ENCODE measurements around the gene NFU1.
A peak's percentile ranks its signal among the peaks of the same experiment; 100 is the strongest.

NFU1 gene

GRCh38 chr2:69382547-69382946 is 54.7 kb downstream of the NFU1 start:
- DNase-seq (ENCODE audit: extremely low read depth, insufficient read length), result no peak
- Histone ChIP-seq H3K27me3 (replicated peaks; ENCODE audit: control insufficient read depth, insufficient read depth, low read length) (no peaks in the 10 kb centered on the region), H3K36me3 (ENCODE audit: control insufficient read depth, insufficient read depth, low read length) (no peaks in the 10 kb centered on the region), H3K4me3 (replicated peaks; ENCODE audit: low read depth, low read length) (no peak overlapping the region)
- TF ChIP-seq, protein P1, sequence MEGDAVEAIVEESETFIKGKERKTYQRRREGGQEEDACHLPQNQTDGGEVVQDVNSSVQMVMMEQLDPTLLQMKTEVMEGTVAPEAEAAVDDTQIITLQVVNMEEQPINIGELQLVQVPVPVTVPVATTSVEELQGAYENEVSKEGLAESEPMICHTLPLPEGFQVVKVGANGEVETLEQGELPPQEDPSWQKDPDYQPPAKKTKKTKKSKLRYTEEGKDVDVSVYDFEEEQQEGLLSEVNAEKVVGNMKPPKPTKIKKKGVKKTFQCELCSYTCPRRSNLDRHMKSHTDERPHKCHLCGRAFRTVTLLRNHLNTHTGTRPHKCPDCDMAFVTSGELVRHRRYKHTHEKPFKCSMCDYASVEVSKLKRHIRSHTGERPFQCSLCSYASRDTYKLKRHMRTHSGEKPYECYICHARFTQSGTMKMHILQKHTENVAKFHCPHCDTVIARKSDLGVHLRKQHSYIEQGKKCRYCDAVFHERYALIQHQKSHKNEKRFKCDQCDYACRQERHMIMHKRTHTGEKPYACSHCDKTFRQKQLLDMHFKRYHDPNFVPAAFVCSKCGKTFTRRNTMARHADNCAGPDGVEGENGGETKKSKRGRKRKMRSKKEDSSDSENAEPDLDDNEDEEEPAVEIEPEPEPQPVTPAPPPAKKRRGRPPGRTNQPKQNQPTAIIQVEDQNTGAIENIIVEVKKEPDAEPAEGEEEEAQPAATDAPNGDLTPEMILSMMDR (IDR thresholded peaks at IDR 0.05; ENCODE audit: insufficient read depth, low read length, poor library complexity, severe bottlenecking), result no peak

GRCh38 chr2:69381337-69381737 is 55.9 kb downstream of the NFU1 start:
- no peak for DNase-seq (ENCODE audit: extremely low read depth, insufficient read length)
- Histone ChIP-seq H3K27me3 (replicated peaks; ENCODE audit: control insufficient read depth, insufficient read depth, low read length) (no peaks in the 10 kb centered on the region), H3K4me3 (replicated peaks; ENCODE audit: low read depth, low read length) (no peak overlapping the region), H3K36me3 (ENCODE audit: control insufficient read depth, insufficient read depth, low read length) (no peaks in the 10 kb centered on the region)
- TF ChIP-seq, protein P1 (IDR thresholded peaks at IDR 0.05; ENCODE audit: insufficient read depth, low read length, poor library complexity, severe bottlenecking), result no peak

- TF ChIP-seq, protein P1 (IDR thresholded peaks at IDR 0.05; ENCODE audit: insufficient read depth, low read length, poor library complexity, severe bottlenecking), result no peak
- H3K36me3 ChIP-seq (ENCODE audit: control insufficient read depth, insufficient read depth, low read length), result no peaks in the 10 kb centered on the region; the same call in 1 of the 2 replicates
- no peak for DNase-seq (ENCODE audit: extremely low read depth, insufficient read length)
- H3K4me3 ChIP-seq (replicated peaks; ENCODE audit: low read depth, low read length), result no peak overlapping the region
- no peaks in the 10 kb centered on the region for H3K27me3 ChIP-seq (replicated peaks; ENCODE audit: control insufficient read depth, insufficient read depth, low read length)
These were observed 56.9 kb downstream of the NFU1 start for GRCh38 chr2:69380072-69380917.

DNA sequence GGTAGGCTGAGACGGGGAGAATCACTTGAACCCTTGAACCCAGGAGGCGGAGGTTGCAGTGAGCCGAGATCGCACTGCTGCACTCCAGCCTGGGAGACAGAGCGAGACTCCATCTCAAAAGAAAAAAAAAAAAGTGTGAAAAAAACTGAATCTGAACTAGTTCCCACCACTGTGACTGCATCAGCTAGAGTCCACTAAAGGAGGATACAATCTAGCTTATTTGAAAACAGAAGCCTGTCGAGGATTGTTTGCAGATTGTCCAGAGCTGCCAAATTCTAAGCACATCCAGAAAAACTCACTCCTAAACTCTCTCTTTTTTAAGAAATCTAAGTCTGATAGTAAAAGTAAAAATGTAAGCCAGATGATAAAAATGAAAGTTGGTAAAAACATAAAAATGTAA is 60.8 kb downstream of the NFU1 start:
- no peaks in the 10 kb centered on the region for H3K27me3 ChIP-seq (replicated peaks; ENCODE audit: control insufficient read depth, insufficient read depth, low read length)
- no peak for DNase-seq (ENCODE audit: extremely low read depth, insufficient read length)
- TF ChIP-seq, protein P1 (IDR thresholded peaks at IDR 0.05; ENCODE audit: insufficient read depth, low read length, poor library complexity, severe bottlenecking), result no peak
- no peak overlapping the region for H3K4me3 ChIP-seq (replicated peaks; ENCODE audit: low read depth, low read length)
- H3K36me3 ChIP-seq (ENCODE audit: control insufficient read depth, insufficient read depth, low read length), result peaks cover 4% of the 10 kb centered on the region

DNA sequence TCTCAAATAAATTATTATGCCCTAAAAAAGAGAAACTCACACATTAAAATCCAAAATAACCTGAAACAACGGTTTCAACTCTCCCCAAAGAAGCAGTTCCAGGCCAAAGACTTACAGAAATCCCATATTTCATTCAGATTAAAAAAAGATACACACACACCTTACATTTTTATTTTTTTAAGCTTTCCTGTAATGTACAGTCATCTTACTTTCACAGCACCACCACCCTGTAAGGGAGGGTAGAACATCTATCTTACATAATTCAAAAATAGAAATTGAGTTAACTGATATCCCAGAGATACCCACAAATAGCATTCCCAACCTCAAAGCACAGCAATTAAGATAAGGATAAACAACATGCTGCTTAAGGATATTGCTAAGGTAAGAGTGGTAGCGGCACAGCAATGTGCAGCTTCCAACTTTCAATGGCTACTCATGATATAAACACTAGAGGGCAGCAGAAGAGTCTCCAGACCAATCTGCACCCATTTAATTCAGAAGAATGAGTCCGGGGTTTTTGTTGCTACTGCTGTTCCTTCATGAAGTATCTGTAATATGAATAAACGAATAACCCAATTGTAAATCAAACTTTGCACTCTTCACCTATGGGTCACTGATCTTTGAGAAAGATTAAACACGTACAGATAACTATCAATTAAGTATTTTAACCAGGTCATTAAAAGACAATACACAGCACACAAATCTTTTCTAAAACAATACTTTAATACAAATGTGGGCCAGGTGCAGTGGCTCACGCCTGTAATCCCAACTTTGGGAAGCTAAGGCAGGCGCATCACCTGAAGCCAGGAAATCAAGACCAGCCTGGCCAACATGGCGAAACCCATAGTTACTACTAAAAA is 61.5 kb downstream of the NFU1 start:
- no peak for DNase-seq (ENCODE audit: extremely low read depth, insufficient read length)
- Histone ChIP-seq H3K4me3 (replicated peaks; ENCODE audit: low read depth, low read length) (no peak overlapping the region), H3K27me3 (replicated peaks; ENCODE audit: control insufficient read depth, insufficient read depth, low read length) (no peaks in the 10 kb centered on the region), H3K36me3 (ENCODE audit: control insufficient read depth, insufficient read depth, low read length) (peaks cover 5% of the 10 kb centered on the region)
- TF ChIP-seq, protein P1 (IDR thresholded peaks at IDR 0.05; ENCODE audit: insufficient read depth, low read length, poor library complexity, severe bottlenecking), result peak; percentile 54
